HEK293 (cell line): ENCODE data around the gene HOXB4.

Experiments
- CTCF ChIA-PET: fragments of 350-600 bp; formaldehyde crosslinking; extraction: SDS; loops from one replicate; lab custom pipeline; 2021; ENCODE audit warnings: antibody characterized with exemption; lab: Yijun Ruan, JAX
- POLR2A ChIA-PET: fragments of 300-600 bp; formaldehyde crosslinking; extraction: SDS; loops from one replicate; lab custom pipeline; 2020; ENCODE audit warnings: antibody characterized with exemption, inconsistent platforms; lab: Yijun Ruan, JAX
- H3K27ac ChIP-seq: fragments of 200-500 bp; sonication (Bioruptor generic); 2 replicates; pipeline ENCODE4 v1.5.1; 2014; ENCODE audit warnings: low read depth, low read length, control low read depth, inconsistent platforms; ENCODE audit errors: extremely low read depth
- H3K36me3 ChIP-seq, 2 experiments: fragments of 200-500 bp in 1 of 2; sonication (Bioruptor generic) in 1 of 2; 1 replicate in 1 of 2; 2 replicates in 1 of 2; pipeline ENCODE4 v1.5.1; 2014 to 2017; ENCODE audit warnings: inconsistent platforms in 2 of 2, low read length in 2 of 2; ENCODE audit not compliant: control insufficient read depth in 2 of 2, insufficient read depth in 1 of 2
- H3K4me1 ChIP-seq: fragments of 200-500 bp; sonication (Bioruptor generic); 2 replicates; pipeline ENCODE4 v1.5.1; 2014; ENCODE audit warnings: mild to moderate bottlenecking, low read length, inconsistent platforms; ENCODE audit not compliant: control insufficient read depth, insufficient read depth
- H3K4me3 ChIP-seq: 2 replicates; pipeline ENCODE4 v1.5.1; 2011; ENCODE audit warnings: low read depth, mild to moderate bottlenecking, control low read depth, low read length, moderate library complexity
- H3K9me3 ChIP-seq: fragments of 200-500 bp; sonication (Bioruptor generic); 2 replicates; pipeline ENCODE4 v1.5.1; 2014; ENCODE audit warnings: low read depth, low read length, inconsistent platforms; ENCODE audit not compliant: control insufficient read depth, insufficient read depth
- BCL11A ChIP-seq: fragments of 450-650 bp; formaldehyde crosslinking; IDR thresholded peaks from 2 replicates; pipeline ENCODE4 v1.5.1; 2016; ENCODE audit warnings: low read depth, missing biosample characterization, missing genetic modification characterization
- EGR2 ChIP-seq: fragments of 450-650 bp; formaldehyde crosslinking; IDR thresholded peaks from 2 replicates; pipeline ENCODE4 v1.5.1; 2016; ENCODE audit warnings: low read depth, missing biosample characterization, missing genetic modification characterization
- FEZF1 ChIP-seq: fragments of 450-650 bp; formaldehyde crosslinking; IDR thresholded peaks from 2 replicates; pipeline ENCODE4 v1.5.1; 2016; ENCODE audit warnings: missing biosample characterization, missing genetic modification characterization
- GFI1B ChIP-seq: fragments of 450-650 bp; formaldehyde crosslinking; IDR thresholded peaks from 2 replicates; pipeline ENCODE4 v1.5.1; 2016; ENCODE audit warnings: missing biosample characterization, missing genetic modification characterization
- GLI4 ChIP-seq: fragments of 450-650 bp; formaldehyde crosslinking; IDR thresholded peaks from 2 replicates; pipeline ENCODE4 v1.5.1; 2016; ENCODE audit warnings: missing biosample characterization, missing genetic modification characterization
- GLIS2 ChIP-seq: fragments of 450-650 bp; formaldehyde crosslinking; IDR thresholded peaks from 2 replicates; pipeline ENCODE4 v1.5.1; 2016; ENCODE audit warnings: missing biosample characterization, missing genetic modification characterization
- IKZF3 ChIP-seq: fragments of 450-650 bp; IDR thresholded peaks from 2 replicates; pipeline ENCODE4 v1.5.0; 2018; ENCODE audit warnings: missing biosample characterization, mild to moderate bottlenecking, missing genetic modification characterization, moderate library complexity
- MZF1 ChIP-seq: fragments of 450-650 bp; formaldehyde crosslinking; IDR thresholded peaks from 2 replicates; pipeline ENCODE4 v1.5.1; 2017; ENCODE audit warnings: missing biosample characterization, missing genetic modification characterization, borderline replicate concordance
- SCRT2 ChIP-seq: fragments of 450-650 bp; formaldehyde crosslinking; IDR thresholded peaks from 2 replicates; pipeline ENCODE4 v1.5.1; 2016; ENCODE audit warnings: missing biosample characterization, missing genetic modification characterization
- SP3 ChIP-seq: fragments of 450-650 bp; formaldehyde crosslinking; IDR thresholded peaks from 2 replicates; pipeline ENCODE4 v1.5.1; 2016; ENCODE audit warnings: missing biosample characterization, missing genetic modification characterization
- ZFHX2 ChIP-seq: fragments of 450-650 bp; formaldehyde crosslinking; conservative IDR thresholded peaks from 2 replicates; pipeline ENCODE4 v1.5.1; 2016; ENCODE audit warnings: missing biosample characterization, missing genetic modification characterization
- ZFP41 ChIP-seq: fragments of 450-650 bp; formaldehyde crosslinking; IDR thresholded peaks from 2 replicates; pipeline ENCODE4 v1.5.1; 2016; ENCODE audit warnings: missing biosample characterization, missing genetic modification characterization, borderline replicate concordance
- ZNF155 ChIP-seq: fragments of 450-650 bp; formaldehyde crosslinking; IDR thresholded peaks from 2 replicates; pipeline ENCODE4 v1.5.1; 2016; ENCODE audit warnings: missing biosample characterization, missing genetic modification characterization
- ZNF174 ChIP-seq: fragments of 450-650 bp; formaldehyde crosslinking; IDR thresholded peaks from 2 replicates; pipeline ENCODE4 v1.5.0; 2017; ENCODE audit warnings: missing biosample characterization, mild to moderate bottlenecking, missing genetic modification characterization
- ZNF335 ChIP-seq: fragments of 450-650 bp; formaldehyde crosslinking; conservative IDR thresholded peaks from 2 replicates; pipeline ENCODE4 v1.5.1; 2016; ENCODE audit warnings: missing biosample characterization, missing genetic modification characterization
- ZNF560 ChIP-seq: fragments of 450-650 bp; formaldehyde crosslinking; IDR thresholded peaks from 2 replicates; pipeline ENCODE4 v1.5.1; 2017; ENCODE audit warnings: missing biosample characterization, missing genetic modification characterization, borderline replicate concordance
- ZNF585B ChIP-seq: fragments of 450-650 bp; formaldehyde crosslinking; IDR thresholded peaks from 2 replicates; pipeline ENCODE4 v1.5.1; 2016; ENCODE audit warnings: missing biosample characterization, missing genetic modification characterization
- ZNF664 ChIP-seq: fragments of 450-650 bp; formaldehyde crosslinking; IDR thresholded peaks from 2 replicates; pipeline ENCODE4 v1.5.1; 2016; ENCODE audit warnings: missing biosample characterization, missing genetic modification characterization
- ZNF777 ChIP-seq: fragments of 450-650 bp; formaldehyde crosslinking; IDR thresholded peaks from 2 replicates; pipeline ENCODE4 v1.5.1; 2017; ENCODE audit warnings: missing biosample characterization, missing genetic modification characterization, borderline replicate concordance
- TF ChIP-seq, protein P1 (sequence below): fragments of 450-650 bp; formaldehyde crosslinking; IDR thresholded peaks from 2 replicates; pipeline ENCODE4 v1.5.1; 2016; ENCODE audit warnings: missing biosample characterization, missing genetic modification characterization
- TF ChIP-seq, protein P2 (sequence below): fragments of 450-650 bp; formaldehyde crosslinking; IDR thresholded peaks from 2 replicates; pipeline ENCODE4 v1.5.1; 2016; ENCODE audit warnings: missing biosample characterization, missing genetic modification characterization

Gene HOXB4

DNA sequence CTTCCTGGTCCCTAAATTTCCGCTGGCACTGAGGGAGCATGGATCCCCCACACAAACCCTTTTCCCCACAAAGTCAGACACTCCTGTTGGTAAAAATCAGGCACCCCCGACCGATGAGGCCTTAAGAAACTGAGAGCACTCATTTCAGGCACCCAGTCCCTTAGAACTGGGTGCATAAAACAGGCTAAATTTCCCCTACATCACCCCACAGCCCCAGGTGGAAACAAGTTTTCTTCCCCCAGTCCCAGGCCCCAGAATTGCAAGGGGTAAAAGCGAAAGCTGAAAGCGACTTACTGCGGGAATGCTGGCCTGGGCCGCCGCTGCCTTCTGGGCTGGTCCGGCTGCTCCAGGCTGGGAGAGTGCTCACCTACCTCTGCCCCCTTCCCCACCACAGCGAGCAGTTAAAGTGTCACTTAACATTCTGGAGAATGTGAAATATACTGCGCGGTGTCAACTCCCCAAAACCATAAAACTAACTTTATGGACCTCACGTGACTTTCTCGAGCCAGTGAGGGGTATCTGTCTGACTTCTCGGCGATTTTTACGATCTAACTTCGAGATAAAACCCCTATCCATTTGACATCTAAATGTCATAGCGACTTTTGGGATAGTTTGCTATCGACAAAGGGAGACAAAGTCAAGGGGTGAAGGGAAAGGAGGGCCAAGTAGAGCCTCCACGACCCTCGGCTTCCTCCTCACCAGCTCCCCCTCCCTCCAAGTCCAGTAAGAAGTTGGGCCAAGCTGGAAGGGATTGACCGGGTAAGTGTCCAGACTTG, 11.9 kb upstream of the HOXB4 start, which contains the start of gene HOXB3 (continued):
- no peak for TF ChIP-seq ZNF174 (tag by site-specific recombination)
- no peak for TF ChIP-seq ZNF664
- peak; percentile 91 for TF ChIP-seq FEZF1 (tag by site-specific recombination)
- TF ChIP-seq SP3: peak; percentile 8; the same call in 1 of the 2 replicates
- no peak for TF ChIP-seq ZFP41 (tag by site-specific recombination)
- peak; percentile 98 for TF ChIP-seq MZF1 (tag by site-specific recombination)
- TF ChIP-seq, all 188 proteins: peak for 76

DNA sequence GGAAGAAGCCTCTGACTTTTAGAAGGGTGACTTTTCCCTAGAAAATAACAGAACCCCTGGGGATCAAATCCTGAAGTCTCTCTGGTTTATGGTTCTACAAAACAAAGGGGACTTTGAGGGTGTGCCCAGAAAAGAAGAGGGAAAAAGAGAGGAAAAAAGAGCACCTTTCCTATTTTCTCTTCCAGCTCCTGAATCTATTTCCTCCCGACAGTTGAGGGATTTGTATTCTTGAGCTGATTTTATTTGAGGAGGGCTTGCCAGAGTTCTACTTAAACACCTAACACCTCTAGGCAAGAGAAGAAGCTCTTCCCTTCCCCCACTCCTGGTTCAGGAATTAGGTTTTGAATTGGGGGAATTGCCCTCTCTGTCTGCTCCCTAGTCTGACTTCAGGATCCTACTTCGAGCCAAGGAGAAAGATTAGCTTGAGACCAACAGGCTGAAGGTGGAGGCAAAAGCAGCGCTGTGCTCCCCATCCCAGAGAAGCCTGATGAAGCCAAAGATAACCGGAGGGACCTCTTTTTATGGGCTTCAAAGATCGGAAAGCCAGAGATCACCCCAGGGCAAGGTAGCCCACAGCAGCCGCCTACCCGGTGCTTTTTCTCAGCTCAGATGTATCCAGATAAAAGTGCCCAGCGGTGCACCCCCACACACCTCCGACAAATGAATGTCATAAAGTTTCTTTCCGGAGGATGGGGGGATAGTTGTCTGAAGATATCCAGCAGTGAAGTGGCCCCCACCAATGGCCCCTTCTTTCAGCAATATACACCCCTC, 11.1 kb upstream of the HOXB4 start:
- H3K4me1 ChIP-seq: peaks cover 40% of the 10 kb centered on the region
- H3K27ac ChIP-seq: peak overlapping the region; percentile 92
- no peak overlapping the region for H3K4me3 ChIP-seq
- H3K36me3 ChIP-seq: peaks cover 0 to 23% of the 10 kb centered on the region in 2 experiments; a peak in 2 of 3 replicates
- CTCF ChIA-PET: interaction anchor here (0.6 to 3.2 kb wide), 18 partner anchors 29 to 569 kb away, joined by 3 to 18 read pairs (median 4); no protein-coding TSS in a partner anchor
- POLR2A ChIA-PET: interaction anchor here (0.8 to 1.2 kb wide), 2 partner anchors 21 to 24 kb away, joined by 3 read pairs; no protein-coding TSS in a partner anchor
- TF ChIP-seq EGR2 (tag by site-specific recombination) (peak; percentile 77), ZNF335 (tag by site-specific recombination) (peak; percentile 68; the same call in 1 of the 2 replicates), SCRT2 (tag by site-specific recombination) (0 out of 2 replicates have a peak, but pooled peaks have one; percentile 32), ZNF560 (tag by site-specific recombination) (no peak), GFI1B (tag by site-specific recombination) (0 out of 2 replicates have a peak, but pooled peaks have one; percentile 3), GLI4 (no peak), ZNF585B (tag by site-specific recombination) (no peak), IKZF3 (tag by site-specific recombination) (peak; percentile 68), ZNF155 (tag by site-specific recombination) (no peak), GLIS2 (no peak), ZFHX2 (tag by site-specific recombination) (peak; percentile 77), ZNF777 (tag by site-specific recombination) (no peak), BCL11A (tag by site-specific recombination) (0 out of 2 replicates have a peak, but pooled peaks have one; percentile 19)
- TF ChIP-seq, protein P1, sequence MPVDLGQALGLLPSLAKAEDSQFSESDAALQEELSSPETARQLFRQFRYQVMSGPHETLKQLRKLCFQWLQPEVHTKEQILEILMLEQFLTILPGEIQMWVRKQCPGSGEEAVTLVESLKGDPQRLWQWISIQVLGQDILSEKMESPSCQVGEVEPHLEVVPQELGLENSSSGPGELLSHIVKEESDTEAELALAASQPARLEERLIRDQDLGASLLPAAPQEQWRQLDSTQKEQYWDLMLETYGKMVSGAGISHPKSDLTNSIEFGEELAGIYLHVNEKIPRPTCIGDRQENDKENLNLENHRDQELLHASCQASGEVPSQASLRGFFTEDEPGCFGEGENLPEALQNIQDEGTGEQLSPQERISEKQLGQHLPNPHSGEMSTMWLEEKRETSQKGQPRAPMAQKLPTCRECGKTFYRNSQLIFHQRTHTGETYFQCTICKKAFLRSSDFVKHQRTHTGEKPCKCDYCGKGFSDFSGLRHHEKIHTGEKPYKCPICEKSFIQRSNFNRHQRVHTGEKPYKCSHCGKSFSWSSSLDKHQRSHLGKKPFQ (tag by site-specific recombination): no peak
- TF ChIP-seq, protein P2, sequence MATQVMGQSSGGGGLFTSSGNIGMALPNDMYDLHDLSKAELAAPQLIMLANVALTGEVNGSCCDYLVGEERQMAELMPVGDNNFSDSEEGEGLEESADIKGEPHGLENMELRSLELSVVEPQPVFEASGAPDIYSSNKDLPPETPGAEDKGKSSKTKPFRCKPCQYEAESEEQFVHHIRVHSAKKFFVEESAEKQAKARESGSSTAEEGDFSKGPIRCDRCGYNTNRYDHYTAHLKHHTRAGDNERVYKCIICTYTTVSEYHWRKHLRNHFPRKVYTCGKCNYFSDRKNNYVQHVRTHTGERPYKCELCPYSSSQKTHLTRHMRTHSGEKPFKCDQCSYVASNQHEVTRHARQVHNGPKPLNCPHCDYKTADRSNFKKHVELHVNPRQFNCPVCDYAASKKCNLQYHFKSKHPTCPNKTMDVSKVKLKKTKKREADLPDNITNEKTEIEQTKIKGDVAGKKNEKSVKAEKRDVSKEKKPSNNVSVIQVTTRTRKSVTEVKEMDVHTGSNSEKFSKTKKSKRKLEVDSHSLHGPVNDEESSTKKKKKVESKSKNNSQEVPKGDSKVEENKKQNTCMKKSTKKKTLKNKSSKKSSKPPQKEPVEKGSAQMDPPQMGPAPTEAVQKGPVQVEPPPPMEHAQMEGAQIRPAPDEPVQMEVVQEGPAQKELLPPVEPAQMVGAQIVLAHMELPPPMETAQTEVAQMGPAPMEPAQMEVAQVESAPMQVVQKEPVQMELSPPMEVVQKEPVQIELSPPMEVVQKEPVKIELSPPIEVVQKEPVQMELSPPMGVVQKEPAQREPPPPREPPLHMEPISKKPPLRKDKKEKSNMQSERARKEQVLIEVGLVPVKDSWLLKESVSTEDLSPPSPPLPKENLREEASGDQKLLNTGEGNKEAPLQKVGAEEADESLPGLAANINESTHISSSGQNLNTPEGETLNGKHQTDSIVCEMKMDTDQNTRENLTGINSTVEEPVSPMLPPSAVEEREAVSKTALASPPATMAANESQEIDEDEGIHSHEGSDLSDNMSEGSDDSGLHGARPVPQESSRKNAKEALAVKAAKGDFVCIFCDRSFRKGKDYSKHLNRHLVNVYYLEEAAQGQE (tag by site-specific recombination): no peak
- H3K9me3 ChIP-seq: no peaks in the 10 kb centered on the region
